Skeletal muscle satellite cell (primary cell): Measurements from ENCODE around the gene AMBRA1.

ENCODE experiments used
- H3K27me3 ChIP-seq: 2 replicates; pipeline ENCODE4 v1.7.0; 2013; ENCODE audit warnings: low read length; ENCODE audit not compliant: control insufficient read depth, insufficient read depth
- H3K36me3 ChIP-seq: 2 replicates; pipeline ENCODE4 v1.7.0; 2013; ENCODE audit warnings: mild to moderate bottlenecking, control low read depth, low read length; ENCODE audit not compliant: insufficient read depth
- H3K4me1 ChIP-seq: 2 replicates; pipeline ENCODE4 v1.7.0; 2013; ENCODE audit warnings: low read length; ENCODE audit not compliant: control insufficient read depth, insufficient read depth
- H3K4me2 ChIP-seq: 2 replicates; pipeline ENCODE4 v1.7.0; 2013; ENCODE audit warnings: mild to moderate bottlenecking, low read length
- H3K4me3 ChIP-seq: 2 replicates; pipeline ENCODE4 v1.7.0; 2013; ENCODE audit warnings: low read length
- H3K9ac ChIP-seq: 2 replicates; pipeline ENCODE4 v1.7.0; 2013; ENCODE audit warnings: mild to moderate bottlenecking, low read depth, low read length, moderate library complexity
- H3K9me3 ChIP-seq: replicated peaks from 2 replicates; pipeline ENCODE4 v1.7.0; 2013; ENCODE audit warnings: mild to moderate bottlenecking, control low read depth, low read length

AMBRA1 gene

DNA sequence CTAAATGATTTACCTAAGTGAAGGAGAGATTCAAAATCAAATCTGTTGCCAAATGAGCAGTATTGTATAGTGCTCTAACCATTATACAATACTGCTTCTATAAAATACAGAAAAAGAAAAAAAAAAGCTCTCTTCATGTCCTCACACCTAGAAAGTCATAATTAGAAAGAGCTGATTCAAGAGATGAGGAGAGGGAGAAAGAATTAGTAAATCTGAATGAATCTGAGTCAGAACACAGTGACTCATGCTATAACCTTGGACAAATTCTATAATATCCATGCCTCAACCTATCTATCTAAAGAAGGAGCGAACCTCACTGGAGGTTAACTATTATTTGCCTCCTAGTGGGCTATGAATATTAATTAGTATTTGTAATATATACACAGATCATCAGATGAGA lies 29.4 kb downstream of the AMBRA1 start:
- H3K4me3 ChIP-seq, result no peak overlapping the region
- H3K4me1 ChIP-seq, result peaks cover 23% of the 10 kb centered on the region

DNA sequence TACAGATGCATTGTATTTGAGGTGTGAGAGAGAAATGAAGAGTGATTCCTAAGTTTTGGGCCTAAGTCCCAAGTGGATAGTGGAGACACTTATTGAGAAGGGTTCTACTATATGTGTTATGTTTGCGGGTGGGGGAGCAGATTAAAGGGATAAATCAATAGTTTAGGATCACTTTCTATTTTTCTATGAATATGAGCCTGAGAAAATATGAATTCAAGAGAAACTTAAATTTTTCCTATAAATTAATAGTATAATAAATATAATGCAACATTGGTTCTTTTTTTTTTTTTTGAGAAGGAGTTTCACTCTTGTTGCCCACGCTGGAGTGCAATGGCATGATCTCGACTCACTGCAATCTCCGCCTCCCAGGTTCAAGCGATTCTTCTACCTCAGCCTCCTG lies 31.3 kb downstream of the AMBRA1 start:
- no peak overlapping the region for H3K4me2 ChIP-seq
- H3K36me3 ChIP-seq, result no peaks in the 10 kb centered on the region
- no peak overlapping the region for H3K9ac ChIP-seq
- no peaks in the 10 kb centered on the region for H3K27me3 ChIP-seq
- H3K9me3 ChIP-seq, result no peaks in the 10 kb centered on the region
- peaks cover 28% of the 10 kb centered on the region for H3K4me1 ChIP-seq
- no peak overlapping the region for H3K4me3 ChIP-seq

More for the DNA sequence above, 29.4 kb downstream of the AMBRA1 start:
- no peak overlapping the region for H3K9ac ChIP-seq
- H3K4me2 ChIP-seq, result no peak overlapping the region
- H3K27me3 ChIP-seq, result no peaks in the 10 kb centered on the region
- no peaks in the 10 kb centered on the region for H3K9me3 ChIP-seq
- no peaks in the 10 kb centered on the region for H3K36me3 ChIP-seq

DNA sequence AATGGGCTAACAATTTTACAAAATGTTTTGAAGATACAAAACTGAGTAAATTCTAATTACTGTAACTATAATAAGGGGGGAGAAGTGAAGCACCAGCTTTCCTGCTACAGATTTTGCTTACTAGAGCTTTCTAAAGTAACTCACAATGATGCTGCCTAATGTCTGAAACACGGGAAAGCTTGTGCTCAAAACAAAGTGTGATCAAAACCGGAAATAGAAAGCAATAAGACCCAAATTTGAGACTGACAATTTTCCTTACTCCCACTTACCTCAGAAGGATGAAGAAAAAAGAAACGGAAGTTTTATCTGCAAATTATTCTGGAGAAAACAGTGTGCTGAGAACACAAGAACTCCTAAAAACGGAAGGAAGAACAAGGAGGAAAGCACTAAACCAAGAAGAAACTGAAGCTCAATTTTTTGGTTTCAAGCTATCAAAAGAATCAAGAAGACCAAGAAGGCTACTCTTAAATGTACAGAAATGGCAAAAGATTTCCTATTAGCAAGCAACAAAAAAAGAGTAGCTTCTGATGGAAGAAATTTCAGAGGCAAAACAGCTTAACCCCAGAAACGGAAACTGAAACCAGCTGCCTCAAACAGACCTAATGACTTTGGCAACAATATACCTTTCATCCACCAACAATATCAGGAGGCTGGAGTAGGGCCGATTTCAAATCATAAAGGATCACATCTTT lies 33.4 kb downstream of the AMBRA1 start:
- no peaks in the 10 kb centered on the region for H3K36me3 ChIP-seq
- H3K4me3 ChIP-seq, result peak overlapping the region; percentile 54
- H3K4me2 ChIP-seq, result peak overlapping the region; percentile 75
- H3K9ac ChIP-seq, result peak overlapping the region; percentile 19
- H3K4me1 ChIP-seq, result peaks cover 35% of the 10 kb centered on the region
- H3K27me3 ChIP-seq, result no peaks in the 10 kb centered on the region
- H3K9me3 ChIP-seq, result no peaks in the 10 kb centered on the region

- Histone ChIP-seq H3K4me3 (no peak overlapping the region), H3K27me3 (no peaks in the 10 kb centered on the region), H3K36me3 (no peaks in the 10 kb centered on the region), H3K9me3 (no peaks in the 10 kb centered on the region), H3K4me2 (no peak overlapping the region), H3K4me1 (peaks cover 38% of the 10 kb centered on the region), H3K9ac (no peak overlapping the region)
Measured at GRCh38 chr11:46559815-46560214, 34.0 kb downstream of the AMBRA1 start.

- Histone ChIP-seq H3K4me2 (peak overlapping the region; percentile 36), H3K36me3 (no peaks in the 10 kb centered on the region), H3K4me3 (no peak overlapping the region), H3K9me3 (no peaks in the 10 kb centered on the region), H3K4me1 (peaks cover 47% of the 10 kb centered on the region), H3K27me3 (no peaks in the 10 kb centered on the region), H3K9ac (no peak overlapping the region)
Measured at GRCh38 chr11:46557684-46558151, 36.1 kb downstream of the AMBRA1 start.

- H3K27me3 ChIP-seq, result no peaks in the 10 kb centered on the region
- H3K9ac ChIP-seq, result peak overlapping the region; percentile 53
- H3K4me1 ChIP-seq, result peaks cover 35% of the 10 kb centered on the region
- H3K4me3 ChIP-seq, result no peak overlapping the region
- peak overlapping the region; percentile 59 for H3K4me2 ChIP-seq
- H3K9me3 ChIP-seq, result no peaks in the 10 kb centered on the region
- no peaks in the 10 kb centered on the region for H3K36me3 ChIP-seq
Measured at GRCh38 chr11:46555267-46556054, 38.4 kb downstream of the AMBRA1 start.

DNA sequence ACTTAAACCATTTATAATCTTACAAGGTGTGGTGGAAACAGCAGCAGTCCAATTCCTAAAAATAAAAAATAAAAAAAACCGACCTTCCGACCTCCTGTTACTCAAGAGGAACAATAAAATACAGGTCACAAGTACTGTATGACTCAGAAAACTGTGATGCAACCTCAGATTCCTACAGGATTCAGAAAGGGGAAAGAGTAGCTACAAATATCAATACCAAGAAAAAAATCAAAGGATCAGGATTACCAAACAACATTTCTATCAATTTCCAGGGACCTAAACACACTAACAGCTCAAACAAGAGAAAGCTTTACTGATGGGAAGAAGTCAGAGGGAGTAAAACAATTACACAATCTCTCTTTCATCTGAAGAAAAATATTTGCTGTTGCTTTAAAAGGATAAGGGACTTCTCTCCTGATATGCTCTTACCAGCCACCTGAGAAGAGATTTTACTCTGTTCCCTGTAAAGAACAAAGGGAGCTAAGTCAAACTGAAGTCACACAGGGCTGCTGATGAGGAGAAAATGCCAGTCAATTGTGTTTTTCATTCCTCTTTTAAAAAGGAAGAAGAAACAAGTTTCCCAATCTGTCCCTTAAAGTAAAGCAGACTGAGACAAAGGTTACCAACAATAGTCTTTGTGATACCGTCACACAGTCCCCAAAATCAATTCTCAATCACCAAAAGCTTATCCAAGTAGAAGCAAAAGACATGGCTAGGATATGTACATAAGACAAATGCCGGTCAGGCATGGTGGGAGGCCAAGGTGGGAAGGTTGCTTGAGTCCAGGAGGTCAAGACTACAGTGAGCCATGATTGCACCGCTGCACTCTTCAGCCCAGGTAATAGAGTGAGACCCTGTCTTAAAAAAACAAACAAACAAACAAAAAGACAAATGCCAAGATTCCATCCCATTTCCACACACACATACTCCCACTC lies 39.3 kb downstream of the AMBRA1 start:
- peak overlapping the region; percentile 41 for H3K4me3 ChIP-seq

GRCh38 chr11:46553814-46554212 lies 40.0 kb downstream of the AMBRA1 start:
- no peaks in the 10 kb centered on the region for H3K27me3 ChIP-seq
- H3K36me3 ChIP-seq, result no peaks in the 10 kb centered on the region
- peak overlapping the region; percentile 59 for H3K4me2 ChIP-seq
- no peaks in the 10 kb centered on the region for H3K9me3 ChIP-seq
- peaks cover 34% of the 10 kb centered on the region for H3K4me1 ChIP-seq
- H3K4me3 ChIP-seq, result peak overlapping the region; percentile 26
- peak overlapping the region; percentile 32 for H3K9ac ChIP-seq

More for the DNA sequence above, 39.3 kb downstream of the AMBRA1 start:
- H3K9ac ChIP-seq, result peak overlapping the region; percentile 53
- no peaks in the 10 kb centered on the region for H3K9me3 ChIP-seq
- H3K27me3 ChIP-seq, result no peaks in the 10 kb centered on the region
- H3K4me1 ChIP-seq, result peaks cover 34% of the 10 kb centered on the region
- peak overlapping the region; percentile 59 for H3K4me2 ChIP-seq
- H3K36me3 ChIP-seq, result no peaks in the 10 kb centered on the region

DNA sequence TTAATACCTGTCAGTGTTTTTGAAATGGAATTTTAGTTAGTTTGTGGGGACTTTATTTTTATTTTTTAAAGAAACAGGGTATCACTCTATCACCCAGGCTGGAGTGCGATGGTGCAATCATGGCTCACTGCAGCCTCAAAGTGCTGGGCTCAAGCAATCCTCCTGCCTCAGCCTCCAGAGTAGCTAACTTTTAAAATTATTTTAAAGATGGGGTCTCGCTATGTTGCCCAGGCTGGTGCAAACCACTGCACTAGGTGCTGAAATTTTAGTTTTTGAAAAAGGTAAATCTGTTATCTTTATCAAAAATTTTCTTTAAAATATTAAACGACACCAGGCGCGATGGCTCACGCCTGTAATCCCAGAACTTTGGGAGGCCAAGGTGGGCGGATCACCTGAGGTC lies 42.6 kb downstream of the AMBRA1 start:
- no peak overlapping the region for H3K4me3 ChIP-seq
- no peak overlapping the region for H3K9ac ChIP-seq
- H3K27me3 ChIP-seq, result no peaks in the 10 kb centered on the region
- peaks cover 6% of the 10 kb centered on the region for H3K36me3 ChIP-seq
- H3K9me3 ChIP-seq, result no peaks in the 10 kb centered on the region
- no peak overlapping the region for H3K4me2 ChIP-seq
- peaks cover 25% of the 10 kb centered on the region for H3K4me1 ChIP-seq

DNA sequence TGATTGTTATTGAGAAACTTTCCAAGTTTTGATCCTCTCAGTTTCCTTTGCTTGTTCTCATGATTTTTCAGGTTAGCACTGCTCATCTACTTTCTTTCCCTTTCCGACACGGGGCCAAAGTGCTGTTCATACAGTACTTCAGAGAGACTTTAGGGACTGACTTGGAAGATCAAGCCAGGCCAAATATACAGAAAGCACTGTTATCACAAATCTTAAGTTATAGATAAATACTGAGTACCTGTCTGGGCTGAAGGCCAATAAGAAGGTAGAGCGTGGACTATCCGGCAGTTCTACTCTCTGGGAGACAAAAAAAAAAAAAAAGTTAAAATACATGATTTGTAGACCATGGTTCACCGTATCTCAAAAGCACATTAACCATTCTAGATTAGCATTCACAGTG lies 46.2 kb downstream of the AMBRA1 start:
- Histone ChIP-seq H3K4me3 (no peak overlapping the region), H3K4me2 (no peak overlapping the region), H3K4me1 (no peaks in the 10 kb centered on the region), H3K36me3 (peaks cover 35% of the 10 kb centered on the region), H3K9me3 (no peaks in the 10 kb centered on the region), H3K27me3 (no peaks in the 10 kb centered on the region), H3K9ac (no peak overlapping the region)

- no peaks in the 10 kb centered on the region for H3K4me1 ChIP-seq
- H3K9me3 ChIP-seq, result no peaks in the 10 kb centered on the region
- no peak overlapping the region for H3K4me2 ChIP-seq
- no peak overlapping the region for H3K9ac ChIP-seq
- peaks cover 56% of the 10 kb centered on the region for H3K36me3 ChIP-seq
- no peak overlapping the region for H3K4me3 ChIP-seq
- no peaks in the 10 kb centered on the region for H3K27me3 ChIP-seq
Measured at GRCh38 chr11:46543564-46543963, 50.3 kb downstream of the AMBRA1 start.
